GM19372 (cell line): Measurements from ENCODE around the gene AOX1.
"Not testable (repeated sequence)": the region's sequence is repeated elsewhere in the genome, so short reads cannot be mapped to it uniquely, and the experiment has no call there.

Experiments
- ATAC-seq: cut with Tn5 transposase; IDR thresholded peaks from one replicate; pipeline ENCODE4 v1.9.1; 2021; ENCODE audit warnings: mild to moderate bottlenecking, low read depth, moderate library complexity; ENCODE audit not compliant: unreplicated experiment

The AOX1 gene

DNA sequence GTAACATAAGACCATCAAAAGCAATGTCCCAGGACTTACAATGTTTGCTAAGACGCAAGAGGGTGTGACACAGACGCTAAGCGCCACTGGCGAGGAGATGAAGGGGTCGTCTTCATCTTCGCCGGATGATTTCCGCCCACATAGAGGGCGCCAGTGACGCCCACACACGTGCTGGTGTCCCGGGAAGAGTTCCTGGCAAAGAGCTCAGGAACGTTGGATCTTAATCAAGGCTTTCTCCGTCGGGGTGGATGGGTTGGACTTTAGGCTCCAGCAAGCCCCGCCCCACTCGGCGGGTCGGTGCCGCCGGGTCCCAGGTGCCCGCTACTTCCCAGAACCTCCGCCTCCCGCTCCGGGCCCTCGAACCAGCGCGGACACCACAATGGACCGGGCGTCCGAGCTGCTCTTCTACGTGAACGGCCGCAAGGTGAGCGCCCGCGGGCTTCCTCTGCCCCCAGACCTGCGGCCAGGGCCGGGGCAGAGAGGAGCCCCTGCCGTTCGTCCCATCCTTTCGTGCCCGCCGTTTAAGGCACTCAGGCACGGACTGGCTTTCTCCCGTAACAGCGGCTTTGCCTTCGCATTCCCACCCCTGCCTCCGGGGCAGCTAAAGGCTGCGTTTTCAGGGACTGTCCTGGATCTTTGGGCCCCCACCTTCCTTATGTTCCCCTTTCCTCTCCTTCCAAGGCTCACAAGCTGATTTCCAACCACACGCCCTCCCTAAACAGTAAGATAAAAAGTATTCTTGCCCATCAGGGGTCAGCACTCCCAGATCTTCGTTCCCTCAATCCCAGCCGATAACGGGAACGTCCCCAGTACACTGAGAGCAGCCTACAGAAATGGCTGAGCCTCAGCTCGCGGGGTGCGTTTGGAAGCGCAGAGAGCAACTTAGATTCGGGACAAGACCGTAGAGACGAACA is at the start of gene AOX1:
TSS of gene AOX1 (plus strand) at position 285 of the 914 bp plus-strand sequence. CDS start at position 380, 95 bp downstream.
- no peak for ATAC-seq

DNA sequence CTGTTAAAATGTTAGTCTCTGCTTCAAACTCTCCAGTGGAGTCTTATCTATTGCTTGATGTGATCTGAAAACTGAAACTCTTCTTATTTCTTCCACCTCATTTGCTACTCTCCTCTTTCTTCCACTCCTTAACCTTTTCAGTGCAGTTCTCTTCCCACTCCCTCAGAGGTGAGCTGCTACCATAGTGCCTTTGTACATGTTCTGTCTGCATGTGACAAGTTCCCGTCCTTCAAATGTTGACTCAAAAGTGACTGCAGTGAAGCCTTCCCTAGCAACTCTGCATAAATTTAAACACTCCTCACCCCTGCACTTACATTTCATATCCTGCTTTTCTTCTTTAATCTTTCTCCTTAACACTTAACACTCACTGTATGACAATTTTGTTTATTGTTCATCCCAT is 47.7 kb upstream of the AOX1 start:
- ATAC-seq, result no peak

DNA sequence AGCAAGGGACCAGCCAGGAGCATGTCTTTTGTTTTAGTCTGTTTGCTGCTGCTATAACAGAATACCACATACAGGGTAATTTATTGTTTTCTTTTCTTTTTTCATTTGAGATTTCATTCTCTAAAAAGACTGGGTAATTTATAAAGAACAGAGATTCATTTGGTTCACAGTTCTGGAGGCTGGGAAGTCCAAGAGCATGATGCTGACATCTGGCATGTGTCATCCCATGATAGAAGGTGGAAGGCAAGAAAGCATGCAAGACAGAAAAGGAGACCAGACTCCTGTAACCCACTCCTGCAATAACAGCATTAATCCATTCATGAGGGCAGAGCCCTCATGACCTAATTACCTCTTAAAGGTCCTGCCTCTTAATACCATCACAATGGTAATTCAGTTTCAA is 45.0 kb upstream of the AOX1 start:
- ATAC-seq, result no peak

GRCh38 chr2:200566596-200566995 is 19.2 kb upstream of the AOX1 start:
- ATAC-seq, result not testable (repeated sequence)

DNA sequence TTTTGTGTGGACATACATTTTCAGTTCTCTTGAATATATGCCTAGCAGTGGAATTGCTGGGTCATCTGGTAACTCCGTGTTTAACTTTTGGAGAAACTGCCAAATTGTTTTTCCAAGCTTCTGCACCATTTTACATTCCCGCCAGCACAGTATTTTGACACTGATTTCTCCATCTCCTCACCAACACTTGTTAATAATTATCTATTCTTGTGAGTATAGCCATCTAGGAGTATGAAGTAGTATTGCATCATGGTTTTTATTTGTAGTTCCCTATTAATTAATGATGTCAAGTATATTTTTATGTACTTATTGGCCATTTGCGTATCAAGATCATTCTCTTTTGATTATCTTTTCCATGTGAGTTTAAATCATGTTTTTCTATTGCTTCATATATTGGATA is 17.9 kb upstream of the AOX1 start:
- ATAC-seq, result no peak

GRCh38 chr2:200575957-200576356 is 9.9 kb upstream of the AOX1 start:
- ATAC-seq, result no peak

DNA sequence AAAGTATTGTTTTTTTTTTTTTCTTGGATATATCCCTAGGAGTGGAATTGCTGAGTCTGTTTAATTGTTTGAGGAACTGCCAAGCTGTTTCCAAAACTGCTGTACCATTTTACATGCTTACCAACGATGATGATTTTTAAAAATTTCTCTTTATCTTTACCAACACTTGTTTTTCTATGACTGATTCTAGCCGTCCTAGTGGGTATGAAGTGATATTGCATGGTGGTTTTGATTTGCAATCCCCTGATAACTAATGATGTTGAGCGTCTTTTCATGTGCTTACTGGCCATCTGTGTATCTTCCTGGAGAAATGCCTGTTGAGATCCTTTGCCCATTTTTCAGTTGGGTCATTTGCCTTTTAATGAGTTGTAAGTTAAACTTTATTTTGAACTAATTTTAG is 8.8 kb upstream of the AOX1 start:
- ATAC-seq, result no peak

DNA sequence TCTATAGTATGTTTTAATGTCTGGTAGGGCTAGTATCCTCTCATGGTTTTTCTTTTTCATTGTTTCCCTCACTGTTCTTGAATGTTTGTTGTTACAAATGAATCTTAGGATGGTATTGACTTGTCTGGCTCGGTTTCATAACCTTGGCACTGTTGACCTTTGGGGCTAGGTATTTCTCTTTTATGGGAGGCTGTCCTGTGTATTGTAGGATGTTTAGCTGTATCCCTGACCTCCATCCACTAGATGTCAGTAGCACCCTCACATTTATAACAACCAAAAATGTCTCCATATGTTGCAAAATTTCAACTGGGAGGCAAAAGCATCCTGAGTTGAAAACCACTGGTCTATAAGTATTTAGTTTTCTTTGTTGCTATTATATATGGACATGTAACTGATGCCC is 7.0 kb upstream of the AOX1 start:
- ATAC-seq, result no peak

- ATAC-seq, result no peak
These were observed 1.2 kb upstream of the AOX1 start for GRCh38 chr2:200584639-200585038.

DNA sequence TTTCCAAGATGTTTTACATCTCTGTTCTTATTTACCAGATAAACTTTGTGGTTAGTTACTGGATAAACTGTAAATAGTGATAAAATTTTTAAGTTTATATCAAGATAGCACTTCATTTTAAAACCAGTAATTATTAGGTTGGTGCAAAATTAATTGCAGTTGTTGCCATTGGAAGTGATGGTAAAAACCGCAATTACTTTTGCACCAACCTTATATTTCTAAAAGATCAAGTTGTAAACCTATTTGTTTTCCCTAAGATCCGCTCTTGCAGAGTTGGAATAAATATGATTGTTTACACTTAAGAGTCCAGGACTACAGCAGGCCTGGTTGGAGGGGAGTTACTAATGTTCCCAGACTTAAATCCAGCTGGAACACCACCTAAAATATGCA is 479 bp upstream of the AOX1 start:
- ATAC-seq, result no peak

DNA sequence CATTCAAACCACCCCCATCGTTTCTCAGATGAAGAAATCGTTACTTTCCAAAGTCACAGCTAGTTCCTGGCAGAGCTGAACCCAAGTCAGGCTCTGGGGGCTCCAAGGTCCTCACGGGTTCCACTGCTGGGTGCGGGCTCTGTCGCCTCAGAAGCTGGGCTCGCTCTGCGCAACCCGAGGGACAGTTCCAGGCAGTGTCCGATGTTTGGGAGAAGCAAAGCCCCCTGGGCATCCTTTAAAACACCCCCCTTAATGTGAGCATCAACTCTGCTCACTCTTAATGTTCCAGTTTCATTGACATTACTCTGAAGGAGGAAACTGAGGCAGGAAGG is 796 bp downstream of the AOX1 start:
- ATAC-seq, result no peak

DNA sequence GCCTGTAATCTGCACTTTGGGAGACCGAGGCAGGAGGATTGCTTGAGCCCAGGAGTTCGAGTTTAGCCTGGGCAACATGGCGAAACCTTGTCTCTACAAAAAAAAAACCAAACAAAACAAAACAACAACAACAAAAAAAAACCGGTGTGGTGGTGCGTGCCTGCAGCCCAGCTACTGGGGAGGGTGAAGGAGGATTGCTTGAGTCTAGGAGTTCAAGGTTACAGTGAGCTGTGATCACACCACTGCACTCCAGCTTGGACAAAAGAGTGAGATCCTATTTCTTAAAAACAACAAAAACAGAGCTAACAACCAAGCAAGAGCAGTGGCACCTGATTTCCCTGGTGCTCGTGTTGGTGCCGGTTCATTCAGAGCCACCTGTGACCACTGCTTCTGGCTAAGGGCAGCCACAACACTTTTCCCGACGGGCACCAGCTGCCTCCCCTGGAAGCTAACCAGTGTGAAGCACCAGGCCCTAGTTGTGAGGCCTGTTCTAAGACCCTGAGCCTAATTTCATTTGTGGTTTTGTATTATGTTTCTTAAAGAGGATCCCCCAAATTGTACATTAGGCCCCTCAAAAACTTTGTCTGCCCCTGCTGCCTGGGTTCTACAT is 1.3 kb downstream of the AOX1 start:
- ATAC-seq, result no peak

- no peak for ATAC-seq
These were observed 2.4 kb downstream of the AOX1 start for GRCh38 chr2:200588076-200588678.

DNA sequence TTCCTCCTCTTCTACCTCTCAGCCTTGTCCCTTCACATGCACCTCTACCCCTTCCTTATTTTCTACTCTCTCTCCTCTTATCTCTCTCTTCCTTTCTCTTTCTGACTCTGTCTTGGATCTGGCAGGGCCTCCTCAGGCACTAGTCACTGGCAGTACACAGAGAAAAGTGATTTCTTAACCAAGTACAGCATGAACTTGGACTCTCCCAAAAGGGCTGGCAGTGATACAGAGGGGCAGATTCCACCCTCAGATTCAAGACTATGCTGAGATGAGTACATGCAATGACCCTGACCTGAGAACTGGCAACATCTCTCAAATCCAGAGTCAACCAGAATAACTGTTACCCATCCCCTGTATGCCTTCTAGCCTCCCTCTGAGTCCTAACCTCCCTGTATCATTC is 4.3 kb downstream of the AOX1 start:
- ATAC-seq, result no peak

DNA sequence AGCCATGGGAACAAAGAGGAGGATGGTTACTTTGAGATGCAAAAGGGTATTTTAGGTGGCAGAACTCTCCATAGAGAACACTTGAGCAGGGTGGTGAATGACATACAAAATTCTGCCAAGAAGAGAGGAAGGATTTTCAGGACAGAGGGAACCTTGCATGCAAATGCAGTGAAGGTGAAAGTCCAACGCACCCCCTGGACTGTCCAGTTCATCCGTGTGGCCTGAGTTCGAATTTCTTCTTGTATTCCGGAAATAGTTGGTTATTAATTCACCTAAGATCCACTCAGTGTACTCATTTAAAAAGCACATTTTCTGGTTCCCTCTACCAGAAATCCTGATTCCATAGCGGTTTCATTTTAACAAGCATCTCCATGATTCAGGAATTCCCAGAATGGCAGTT is 5.5 kb downstream of the AOX1 start:
- no peak for ATAC-seq

DNA sequence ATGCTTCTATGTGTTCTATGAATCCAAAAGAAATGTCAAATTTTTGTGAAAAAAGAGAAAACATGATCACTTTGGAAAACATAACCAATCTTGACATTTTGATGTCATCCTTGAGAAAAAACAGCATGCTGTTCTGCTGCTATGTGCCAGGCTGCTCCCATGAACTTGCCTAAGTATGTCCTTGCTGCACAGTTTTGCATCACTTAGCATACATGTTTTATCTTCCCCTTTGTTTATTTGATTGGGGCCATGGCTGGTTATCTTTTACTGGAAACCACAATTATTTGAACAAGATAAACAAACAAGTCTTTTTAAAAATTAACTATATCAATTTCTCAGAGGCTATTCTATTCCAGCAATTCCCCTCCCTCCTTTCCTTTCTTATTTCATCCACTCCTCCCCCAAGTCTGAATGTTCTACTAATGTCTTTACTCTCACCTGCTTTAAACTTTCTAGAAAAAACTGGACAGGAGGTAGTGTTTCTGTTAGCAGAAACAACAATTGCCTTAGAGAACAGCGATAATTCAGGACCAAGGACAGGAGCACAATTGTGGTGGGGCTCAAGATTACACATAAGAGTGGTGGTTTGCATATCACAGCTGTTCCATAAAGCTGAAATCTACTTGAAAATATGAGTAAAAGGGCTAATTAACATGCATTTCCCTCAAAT is 6.7 kb downstream of the AOX1 start:
- ATAC-seq, result no peak

GRCh38 chr2:200593905-200594304 is 8.1 kb downstream of the AOX1 start:
- no peak for ATAC-seq

GRCh38 chr2:200595913-200596312 is 10.1 kb downstream of the AOX1 start:
- ATAC-seq, result no peak

- no peak for ATAC-seq
These were observed 11.2 kb downstream of the AOX1 start for GRCh38 chr2:200596774-200597570.

DNA sequence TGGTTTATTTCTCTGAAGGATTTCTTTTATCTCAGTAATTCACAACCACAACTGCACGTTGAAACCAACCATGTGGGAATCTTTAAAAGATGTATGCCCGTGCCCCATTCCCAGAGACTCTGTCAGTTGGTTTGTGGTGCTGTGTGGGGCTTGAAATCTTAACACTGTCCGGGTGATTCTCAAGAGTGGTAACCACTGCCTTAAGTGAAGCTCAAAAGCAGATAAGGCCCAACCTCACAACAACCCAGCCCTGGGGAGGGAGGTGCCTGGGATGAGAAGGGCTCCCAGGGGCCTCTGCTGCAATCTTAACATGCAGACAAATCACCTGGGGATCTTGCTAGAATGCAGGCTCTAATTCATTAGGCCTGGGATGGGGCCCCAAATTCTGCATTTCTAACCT is 13.4 kb downstream of the AOX1 start:
- ATAC-seq, result no peak
